MCF 10A (cell line): ENCODE measurements around the gene IQUB. TPM values are rescaled to one million over a fixed set of nuclear protein-coding genes. Genes with fewer than 3 reads are reported as not detected.
"Not testable (repeated sequence)": the region's sequence is repeated elsewhere in the genome, so short reads cannot be mapped to it uniquely, and the experiment has no call there.

ENCODE experiments used
- BruUV-seq: library from RNA; stranded (reverse); fragments of 400-500 nt; replicated peaks from 2 replicates; lab custom pipeline; 2021; lab: Mats Ljungman, UMichigan
- CTCF ChIA-PET: fragments of 300-600 bp; sonication (Branson Sonifier 250); formaldehyde crosslinking; extraction: SDS; loops from one replicate; lab custom pipeline; 2021; ENCODE audit warnings: antibody characterized with exemption, inconsistent platforms; lab: Yijun Ruan, JAX
- POLR2A ChIA-PET: fragments of 300-600, 350-650 bp; sonication (Branson Sonifier 250); formaldehyde crosslinking; extraction: SDS; loops from one replicate; lab custom pipeline; 2020; ENCODE audit warnings: antibody characterized with exemption, inconsistent platforms; lab: Yijun Ruan, JAX
- DNase-seq: peaks from one replicate; pipeline ENCODE4 v3.0.0-alpha.2; 2018; ENCODE audit not compliant: unreplicated experiment
- H3K27ac Mint-ChIP-seq: one replicate; pipeline ENCODE4 v1.8.0; 2022; ENCODE audit warnings: mild to moderate bottlenecking, low read depth, mixed read lengths; ENCODE audit not compliant: unreplicated experiment
- H3K27me3 Mint-ChIP-seq: one replicate; pipeline ENCODE4 v1.8.0; 2022; ENCODE audit warnings: mixed read lengths; ENCODE audit not compliant: insufficient read depth, unreplicated experiment
- H3K36me3 Mint-ChIP-seq: one replicate; pipeline ENCODE4 v1.8.0; 2022; ENCODE audit warnings: mild to moderate bottlenecking, moderate library complexity, mixed read lengths; ENCODE audit not compliant: insufficient read depth, unreplicated experiment
- H3K4me1 Mint-ChIP-seq: one replicate; pipeline ENCODE4 v1.8.0; 2022; ENCODE audit warnings: mixed read lengths; ENCODE audit not compliant: insufficient read depth, unreplicated experiment
- H3K4me3 Mint-ChIP-seq: one replicate; pipeline ENCODE4 v1.8.0; 2022; ENCODE audit warnings: mild to moderate bottlenecking, moderate library complexity, mixed read lengths; ENCODE audit not compliant: unreplicated experiment
- H3K9me3 Mint-ChIP-seq: one replicate; pipeline ENCODE4 v1.8.0; 2022; ENCODE audit warnings: mixed read lengths; ENCODE audit not compliant: unreplicated experiment
- CTCF ChIP-seq: fragments of 200-600 bp; IDR thresholded peaks from one replicate; pipeline ENCODE4 v1.8.0; 2022; ENCODE audit warnings: antibody characterized with exemption, mild to moderate bottlenecking; ENCODE audit not compliant: unreplicated experiment
- intact Hi-C: fragments of 100-400 bp; cut with micrococcal nuclease; formaldehyde crosslinking; loops from 2 replicates; pipeline ENCODE4 v1.14.1; 2022
- total RNA-seq: library from RNA; stranded (reverse); gene quantifications from 2 replicates; pipeline ENCODE4 v1.2.3, GENCODE V29; 2022

Gene IQUB
- total RNA-seq, 1 experiment from 2014 or later: 0.16 TPM

GRCh38 chr7:123557016-123557397 lies 22.6 kb upstream of the IQUB start:
- no peak for DNase-seq
- TF ChIP-seq CTCF: no peak
- intact Hi-C loops: no loop called here
- H3K9me3 Mint-ChIP-seq: no peaks in the 10 kb centered on the region
- no peak overlapping the region for H3K4me3 Mint-ChIP-seq
- H3K4me1 Mint-ChIP-seq: peaks cover 5% of the 10 kb centered on the region
- H3K27ac Mint-ChIP-seq: no peak overlapping the region
- no peaks in the 10 kb centered on the region for H3K27me3 Mint-ChIP-seq
- ChIA-PET CTCF (interaction anchor here (0.6 to 1.1 kb wide), 3 partner anchors 62 to 1560 kb away, joined by 3 to 8 read pairs (median 4); no protein-coding TSS in a partner anchor), POLR2A (interaction anchor here (0.6 to 3.3 kb wide), 20 partner anchors 9 to 904 kb away, joined by 3 to 30 read pairs (median 5); partner anchors contain the start of genes IQUB and WASL)
- BruUV-seq: TSS peak; percentile 45
- H3K36me3 Mint-ChIP-seq: peaks cover 23% of the 10 kb centered on the region

DNA sequence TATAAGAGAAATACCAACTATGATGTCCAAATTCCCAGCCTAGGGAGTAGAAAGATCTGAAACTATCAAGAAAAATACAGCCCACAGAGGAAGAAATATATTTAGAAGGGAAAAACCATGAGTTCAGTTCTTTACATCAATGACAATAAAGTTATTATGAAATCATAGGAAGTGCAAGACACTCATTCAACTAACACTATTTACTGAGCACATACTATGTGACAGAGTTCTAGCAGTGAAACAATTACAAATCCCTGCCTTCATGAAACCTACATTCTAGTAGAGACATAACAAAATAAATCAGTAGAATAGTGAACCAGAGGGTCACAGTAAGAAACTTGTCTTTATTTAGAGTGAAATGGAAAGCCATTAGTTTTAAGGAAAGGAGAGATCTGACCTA lies 21.1 kb upstream of the IQUB start:
- no peak overlapping the region for H3K4me3 Mint-ChIP-seq
- no peak for TF ChIP-seq CTCF
- ChIA-PET CTCF (no interaction called here), POLR2A (no interaction called here)
- H3K36me3 Mint-ChIP-seq: peaks cover 26% of the 10 kb centered on the region
- H3K27ac Mint-ChIP-seq: no peak overlapping the region
- H3K27me3 Mint-ChIP-seq: no peaks in the 10 kb centered on the region
- peaks cover 5% of the 10 kb centered on the region for H3K4me1 Mint-ChIP-seq
- intact Hi-C loops: no loop called here
- no peak for DNase-seq
- BruUV-seq: no TSS peak
- H3K9me3 Mint-ChIP-seq: no peaks in the 10 kb centered on the region

GRCh38 chr7:123553159-123553558 lies 18.8 kb upstream of the IQUB start:
- Mint-ChIP-seq H3K4me3 (no peak overlapping the region), H3K36me3 (peaks cover 47% of the 10 kb centered on the region), H3K27me3 (no peaks in the 10 kb centered on the region), H3K4me1 (peaks cover 11% of the 10 kb centered on the region), H3K27ac (no peak overlapping the region), H3K9me3 (no peaks in the 10 kb centered on the region)
- ChIA-PET CTCF (interaction anchor here (0.6 to 1.9 kb wide), 4 partner anchors 13 to 59 kb away, joined by 3 to 5 read pairs (median 4); no protein-coding TSS in a partner anchor), POLR2A (no interaction called here)
- DNase-seq: no peak
- no peak for TF ChIP-seq CTCF
- intact Hi-C loops: no loop called here
- BruUV-seq: no TSS peak

DNA sequence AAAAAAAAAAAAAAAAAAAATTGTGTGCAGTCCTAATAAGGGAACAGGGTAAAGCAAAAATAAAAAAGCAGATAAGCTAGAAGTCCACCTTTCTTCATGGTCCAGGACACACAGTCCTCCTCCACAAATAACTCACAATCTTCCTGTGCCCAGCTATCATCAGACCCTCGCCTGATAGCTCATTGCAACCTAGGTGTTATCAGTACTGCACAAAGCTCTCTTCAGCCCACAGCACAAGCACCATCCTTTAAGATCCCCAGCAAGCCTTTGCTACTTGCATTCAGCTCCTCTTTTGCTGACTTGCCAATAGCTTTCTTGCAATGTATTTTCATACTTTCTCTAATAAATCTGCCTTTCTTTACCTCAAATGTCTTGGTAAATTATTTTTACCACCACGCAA lies 18.2 kb upstream of the IQUB start:
- CTCF ChIA-PET: interaction anchor here (0.7 to 1.9 kb wide), 5 partner anchors 13 to 114 kb away, joined by 3 to 7 read pairs (median 5); no protein-coding TSS in a partner anchor
- POLR2A ChIA-PET: interaction anchor here (0.5 to 0.6 kb wide), 2 partner anchors 15 to 122 kb away, joined by 4 read pairs; no protein-coding TSS in a partner anchor
- H3K27ac Mint-ChIP-seq: no peak overlapping the region
- peaks cover 11% of the 10 kb centered on the region for H3K4me1 Mint-ChIP-seq
- H3K36me3 Mint-ChIP-seq: peaks cover 47% of the 10 kb centered on the region
- BruUV-seq: no TSS peak
- no peak for TF ChIP-seq CTCF
- no peak for DNase-seq
- H3K27me3 Mint-ChIP-seq: no peaks in the 10 kb centered on the region
- H3K9me3 Mint-ChIP-seq: no peaks in the 10 kb centered on the region
- intact Hi-C loops: no loop called here
- no peak overlapping the region for H3K4me3 Mint-ChIP-seq

DNA sequence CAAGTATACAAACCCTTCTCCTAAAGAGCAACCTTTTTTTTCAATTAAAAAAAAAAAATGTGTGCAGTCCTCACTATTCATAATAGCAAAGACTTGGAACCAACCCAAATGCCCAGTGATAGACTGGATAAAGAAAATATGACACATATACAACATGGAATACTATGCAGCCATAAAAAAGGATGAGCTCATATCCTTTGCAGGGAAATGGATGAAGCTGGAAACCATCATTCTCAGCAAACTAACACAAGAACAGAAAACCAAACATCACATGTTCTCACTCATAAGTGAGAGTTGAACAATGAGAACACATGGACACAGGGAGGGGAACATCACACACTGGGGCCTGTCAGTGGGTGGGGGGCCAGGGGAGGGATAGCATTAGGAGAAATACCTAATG lies 17.7 kb upstream of the IQUB start:
- ChIA-PET CTCF (interaction anchor here (0.7 to 1.9 kb wide), 4 partner anchors 12 to 114 kb away, joined by 4 to 7 read pairs (median 5); no protein-coding TSS in a partner anchor), POLR2A (interaction anchor here (0.5 to 0.6 kb wide), 2 partner anchors 14 to 123 kb away, joined by 4 read pairs; no protein-coding TSS in a partner anchor)
- DNase-seq, BruUV-seq, H3K4me3 Mint-ChIP-seq, H3K9me3 Mint-ChIP-seq, H3K27ac Mint-ChIP-seq, intact Hi-C loops, H3K27me3 Mint-ChIP-seq: not testable (repeated sequence)
- Mint-ChIP-seq H3K4me1 (peaks cover 11% of the 10 kb centered on the region), H3K36me3 (peaks cover 51% of the 10 kb centered on the region)
